Right atrium auricular region (tissue), 2 donors: Measurements from ENCODE around the gene IL26. TPM values are rescaled to one million over a fixed set of nuclear protein-coding genes. Genes with fewer than 3 reads are reported as not detected.

Experiments used
- DNase-seq: peaks from one replicate; pipeline ENCODE4 v3.0.0-alpha.2; 2019; ENCODE audit warnings: low spot score
- H3K27ac ChIP-seq, 2 donors: fragments of 200-600 bp; sonication (generic); 1 replicate in 1 of 2; 2 replicates in 1 of 2; pipeline ENCODE4 v1.5.1; 2016 to 2019
- H3K27me3 ChIP-seq, 2 donors: fragments of 200-600 bp; sonication (generic); one replicate each; pipeline versions ENCODE4 v1.5.1 to v1.6.0; 2017 to 2019
- H3K36me3 ChIP-seq: fragments of 200-600 bp; sonication (generic); one replicate; pipeline ENCODE4 v1.5.1; 2016
- H3K4me1 ChIP-seq, 2 donors: fragments of 200-600 bp; sonication (generic); one replicate each; pipeline versions ENCODE4 v1.5.1 to v1.6.0; 2017 to 2019
- H3K4me3 ChIP-seq, 2 donors: fragments of 200-600 bp; sonication (generic); 1 replicate in 1 of 2; 2 replicates in 1 of 2; pipeline ENCODE4 v1.5.1; 2017 to 2019; ENCODE audit warnings: mild to moderate bottlenecking in 1 of 2, moderate library complexity in 1 of 2
- H3K9me3 ChIP-seq, 2 donors: fragments of 200-600 bp; sonication (generic); one replicate each; pipeline ENCODE4 v1.5.1; 2019
- total RNA-seq, 2 donors: library from RNA; depleted of rRNA; stranded (reverse); fragments of >200 nt; gene quantifications; one replicate each; pipeline ENCODE4 v1.1.0, GENCODE V29; 2016
- TF ChIP-seq, protein P1 (sequence below), 2 donors: fragments of 200-600 bp; sonication (generic); IDR thresholded peaks; one replicate each; pipeline ENCODE4 v1.5.1; 2019; ENCODE audit warnings: antibody characterized with exemption in 2 of 2

The IL26 gene
- total RNA-seq, 2 donors from 2014 or later = not detected

- Histone ChIP-seq H3K36me3 (no peaks in the 10 kb centered on the region), H3K27me3 (no peaks in the 10 kb centered on the region), H3K27ac (no peak overlapping the region), H3K4me1 (peaks cover 0 to 44% of the 10 kb centered on the region in 2 donors), H3K4me3 (no peak overlapping the region), H3K9me3 (no peaks in the 10 kb centered on the region)
- TF ChIP-seq, protein P1, sequence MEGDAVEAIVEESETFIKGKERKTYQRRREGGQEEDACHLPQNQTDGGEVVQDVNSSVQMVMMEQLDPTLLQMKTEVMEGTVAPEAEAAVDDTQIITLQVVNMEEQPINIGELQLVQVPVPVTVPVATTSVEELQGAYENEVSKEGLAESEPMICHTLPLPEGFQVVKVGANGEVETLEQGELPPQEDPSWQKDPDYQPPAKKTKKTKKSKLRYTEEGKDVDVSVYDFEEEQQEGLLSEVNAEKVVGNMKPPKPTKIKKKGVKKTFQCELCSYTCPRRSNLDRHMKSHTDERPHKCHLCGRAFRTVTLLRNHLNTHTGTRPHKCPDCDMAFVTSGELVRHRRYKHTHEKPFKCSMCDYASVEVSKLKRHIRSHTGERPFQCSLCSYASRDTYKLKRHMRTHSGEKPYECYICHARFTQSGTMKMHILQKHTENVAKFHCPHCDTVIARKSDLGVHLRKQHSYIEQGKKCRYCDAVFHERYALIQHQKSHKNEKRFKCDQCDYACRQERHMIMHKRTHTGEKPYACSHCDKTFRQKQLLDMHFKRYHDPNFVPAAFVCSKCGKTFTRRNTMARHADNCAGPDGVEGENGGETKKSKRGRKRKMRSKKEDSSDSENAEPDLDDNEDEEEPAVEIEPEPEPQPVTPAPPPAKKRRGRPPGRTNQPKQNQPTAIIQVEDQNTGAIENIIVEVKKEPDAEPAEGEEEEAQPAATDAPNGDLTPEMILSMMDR (IDR thresholded peaks at IDR 0.05) = no peak
- DNase-seq = no peak
Measured at GRCh38 chr12:68239309-68239982, 13.8 kb upstream of the IL26 start.

- H3K36me3 ChIP-seq = no peaks in the 10 kb centered on the region
- peak overlapping the region; percentile 33 to 42 for H3K27ac ChIP-seq
- H3K4me1 ChIP-seq = peaks cover 0 to 44% of the 10 kb centered on the region in 2 donors
- TF ChIP-seq, protein P1 (IDR thresholded peaks at IDR 0.05) = no peak
- no peaks in the 10 kb centered on the region for H3K9me3 ChIP-seq
- H3K4me3 ChIP-seq = no peak overlapping the region
- DNase-seq = no peak
- H3K27me3 ChIP-seq = no peaks in the 10 kb centered on the region
Measured at GRCh38 chr12:68237619-68238018, 12.0 kb upstream of the IL26 start.

- H3K9me3 ChIP-seq = no peaks in the 10 kb centered on the region
- no peaks in the 10 kb centered on the region for H3K27me3 ChIP-seq
- peaks cover 0 to 44% of the 10 kb centered on the region in 2 donors for H3K4me1 ChIP-seq
- H3K4me3 ChIP-seq = peak overlapping the region; percentile 20 to 38
- TF ChIP-seq, protein P1 (IDR thresholded peaks at IDR 0.05) = peak in 1 of 2 donors; percentile 33
- H3K27ac ChIP-seq = peak overlapping the region; percentile 33 to 42
- no peaks in the 10 kb centered on the region for H3K36me3 ChIP-seq
- no peak for DNase-seq
Measured at GRCh38 chr12:68237078-68237477, 11.5 kb upstream of the IL26 start.

GRCh38 chr12:68236421-68237059 is 10.9 kb upstream of the IL26 start:
- no peaks in the 10 kb centered on the region for H3K9me3 ChIP-seq
- DNase-seq = no peak
- TF ChIP-seq, protein P1 (IDR thresholded peaks at IDR 0.05) = no peak
- peak overlapping the region; percentile 20 to 38 for H3K4me3 ChIP-seq
- peak overlapping the region; percentile 33 to 42 for H3K27ac ChIP-seq
- H3K4me1 ChIP-seq = peaks cover 0 to 40% of the 10 kb centered on the region in 2 donors
- no peaks in the 10 kb centered on the region for H3K36me3 ChIP-seq
- no peaks in the 10 kb centered on the region for H3K27me3 ChIP-seq

- peaks cover 0 to 31% of the 10 kb centered on the region in 2 donors for H3K4me1 ChIP-seq
- no peak overlapping the region for H3K4me3 ChIP-seq
- no peaks in the 10 kb centered on the region for H3K27me3 ChIP-seq
- no peaks in the 10 kb centered on the region for H3K36me3 ChIP-seq
- TF ChIP-seq, protein P1 (IDR thresholded peaks at IDR 0.05) = no peak
- no peak for DNase-seq
- no peak overlapping the region for H3K27ac ChIP-seq
- H3K9me3 ChIP-seq = no peaks in the 10 kb centered on the region
Measured at GRCh38 chr12:68235576-68235975, 10.0 kb upstream of the IL26 start.
